Common myeloid progenitor, CD34-positive (primary cell): ENCODE measurements around the gene SLIT3.

Experiments
- CTCF ChIA-PET: fragments of 350-600 bp; sonication (Branson Sonifier 250); formaldehyde crosslinking; loops from one replicate; lab custom pipeline; 2021; ENCODE audit warnings: antibody characterized with exemption; lab: Charles Lee
- POLR2A ChIA-PET: fragments of 350-600 bp; sonication (Branson Sonifier 250); formaldehyde crosslinking; loops from one replicate; lab custom pipeline; 2021; ENCODE audit warnings: antibody characterized with exemption; lab: Charles Lee
- DNase-seq, 3 donors: peaks; one replicate each; pipeline versions ENCODE4 v3.0.0 to v3.0.0-alpha.2; 2013
- H3K27ac ChIP-seq, 2 experiments: 1 replicate in 1 of 2; 2 replicates in 1 of 2; pipeline ENCODE4 v1.7.0; 2013; ENCODE audit warnings: inconsistent platforms in 2 of 2, low read length in 2 of 2, mild to moderate bottlenecking in 2 of 2, low read depth in 1 of 2, moderate library complexity in 1 of 2; ENCODE audit not compliant: severe bottlenecking in 2 of 2, insufficient read depth in 1 of 2, poor library complexity in 1 of 2
- H3K27me3 ChIP-seq, 5 experiments: replicated peaks in 2 of 5; 1 replicate in 3 of 5; 2 replicates in 2 of 5; pipeline versions ENCODE4 v1.6.1 to v1.7.0; 2013; ENCODE audit warnings: low read length in 4 of 5, mild to moderate bottlenecking in 2 of 5, moderate library complexity in 2 of 5, inconsistent platforms in 1 of 5; ENCODE audit not compliant: insufficient read depth in 5 of 5, control insufficient read depth in 4 of 5
- H3K36me3 ChIP-seq, 4 experiments: 1 replicate in 2 of 4; 2 replicates in 2 of 4; pipeline versions ENCODE4 v1.6.1 to v1.7.0; 2013; ENCODE audit warnings: low read length in 3 of 4, control low read depth in 1 of 4, mild to moderate bottlenecking in 1 of 4; ENCODE audit not compliant: control insufficient read depth in 4 of 4, insufficient read depth in 4 of 4
- H3K4me1 ChIP-seq, 4 experiments: 1 replicate in 3 of 4; 2 replicates in 1 of 4; pipeline versions ENCODE4 v1.6.1 to v1.7.1; 2013; ENCODE audit warnings: low read length in 3 of 4, mild to moderate bottlenecking in 3 of 4, control low read depth in 1 of 4, inconsistent platforms in 1 of 4, moderate library complexity in 1 of 4; ENCODE audit not compliant: control insufficient read depth in 4 of 4, insufficient read depth in 4 of 4; ENCODE audit errors: control extremely low read depth in 1 of 4
- H3K4me3 ChIP-seq, 7 experiments: 1 replicate in 4 of 7; 2 replicates in 3 of 7; pipeline versions ENCODE4 v1.5.1 to v1.7.0; 2013; ENCODE audit warnings: mild to moderate bottlenecking in 7 of 7, low read length in 6 of 7, moderate library complexity in 6 of 7, inconsistent platforms in 2 of 7, low read depth in 2 of 7, control low read depth in 1 of 7; ENCODE audit not compliant: insufficient read depth in 4 of 7, control insufficient read depth in 1 of 7; ENCODE audit errors: extremely low read depth in 1 of 7
- H3K9me3 ChIP-seq, 5 experiments: 1 replicate in 4 of 5; 2 replicates in 1 of 5; pipeline versions ENCODE4 v1.6.1 to v1.7.1; 2013; ENCODE audit warnings: low read length in 4 of 5, mild to moderate bottlenecking in 2 of 5, inconsistent platforms in 1 of 5, low read depth in 1 of 5, moderate library complexity in 1 of 5; ENCODE audit not compliant: control insufficient read depth in 4 of 5, insufficient read depth in 2 of 5; ENCODE audit errors: control extremely low read depth in 1 of 5
- WGBS: methylation state at CpG from one replicate; pipeline ENCODE4 v1.1.5; 2013; ENCODE audit not compliant: insufficient coverage; 5-methylcytosine and 5-hydroxymethylcytosine counted together

Gene SLIT3

GRCh38 chr5:169079697-169080096 lies 221.2 kb downstream of the SLIT3 start:
- 92% methylated on average over 2 of the region's 2 CpGs for WGBS
- H3K36me3 ChIP-seq: no peaks in the 10 kb centered on the region
- CTCF ChIA-PET: no interaction called here

DNA sequence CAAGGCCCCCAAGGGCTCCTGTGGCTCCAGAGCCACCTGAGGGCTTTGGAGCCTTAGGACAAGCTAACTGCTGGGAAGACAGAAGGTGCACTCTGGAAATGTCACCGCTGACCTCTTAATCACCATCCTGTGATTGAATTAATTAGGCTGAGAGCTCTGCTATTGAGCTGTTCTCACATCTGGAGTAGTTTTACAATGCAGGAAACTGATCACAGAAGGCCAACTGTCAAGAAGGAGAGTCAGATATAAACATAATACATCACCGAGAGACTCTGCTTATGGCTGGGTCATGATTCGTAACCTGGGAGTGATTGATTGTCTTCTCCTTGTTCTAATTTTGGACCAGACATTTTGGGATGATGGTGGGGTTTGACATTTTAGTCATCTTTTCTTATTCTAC lies 226.1 kb downstream of the SLIT3 start:
- Histone ChIP-seq H3K4me3 (no peak overlapping the region), H3K27me3 (peaks cover 0 to 2% (median 0%) of the 10 kb centered on the region in 5 experiments), H3K27ac (no peak overlapping the region), H3K4me1 (no peaks in the 10 kb centered on the region), H3K9me3 (peaks cover 0 to 10% (median 0%) of the 10 kb centered on the region in 5 experiments), H3K36me3 (no peaks in the 10 kb centered on the region)
- 100% methylated on average over 1 of the region's 3 CpGs for WGBS
- ChIA-PET POLR2A (no interaction called here), CTCF (no interaction called here)
- no peak for DNase-seq

More at GRCh38 chr5:169079697-169080096, 221.2 kb downstream of the SLIT3 start:
- POLR2A ChIA-PET: no interaction called here
- H3K4me1 ChIP-seq: no peaks in the 10 kb centered on the region
- DNase-seq: no peak
- no peaks in the 10 kb centered on the region for H3K9me3 ChIP-seq
- no peak overlapping the region for H3K4me3 ChIP-seq
- no peaks in the 10 kb centered on the region for H3K27me3 ChIP-seq
- H3K27ac ChIP-seq: no peak overlapping the region

DNA sequence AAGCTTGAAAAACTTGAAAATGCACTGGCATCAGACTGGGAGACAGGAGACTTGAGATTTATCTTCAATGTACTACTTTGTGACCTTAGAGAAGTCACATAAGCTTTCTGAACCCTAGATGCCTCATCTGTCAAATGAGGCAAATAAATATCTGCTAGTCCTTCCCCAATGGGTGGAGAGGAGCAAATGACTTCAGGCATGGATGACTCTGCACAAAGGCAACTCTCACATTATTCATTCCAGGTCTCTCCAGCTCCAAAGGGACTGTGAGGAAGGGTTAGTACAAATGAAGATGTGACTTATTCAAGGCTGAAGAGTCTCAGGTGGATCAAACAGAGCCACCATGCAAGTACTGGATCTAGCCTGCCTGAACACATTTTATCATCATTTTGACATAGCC lies 228.7 kb downstream of the SLIT3 start:
- no peak overlapping the region for H3K27ac ChIP-seq
- no peaks in the 10 kb centered on the region for H3K4me1 ChIP-seq
- DNase-seq: no peak
- ChIA-PET POLR2A (no interaction called here), CTCF (no interaction called here)
- H3K4me3 ChIP-seq: no peak overlapping the region
- H3K27me3 ChIP-seq: peaks cover 0 to 5% (median 2%) of the 10 kb centered on the region in 5 experiments
- no peaks in the 10 kb centered on the region for H3K36me3 ChIP-seq
- H3K9me3 ChIP-seq: peaks cover 0 to 10% (median 0%) of the 10 kb centered on the region in 5 experiments

GRCh38 chr5:169070413-169070812 lies 230.5 kb downstream of the SLIT3 start:
- H3K9me3 ChIP-seq: peaks cover 0 to 10% (median 0%) of the 10 kb centered on the region in 5 experiments
- ChIA-PET CTCF (no interaction called here), POLR2A (interaction anchor here (0.6 kb wide), 1 partner anchor 18 kb away, joined by 3 read pairs; no protein-coding TSS in a partner anchor)
- no peak overlapping the region for H3K27ac ChIP-seq
- no peak for DNase-seq
- WGBS: 84% methylated on average over 4 of the region's 4 CpGs
- no peak overlapping the region for H3K4me3 ChIP-seq
- H3K36me3 ChIP-seq: no peaks in the 10 kb centered on the region
- no peaks in the 10 kb centered on the region for H3K4me1 ChIP-seq
- peaks cover 0 to 7% (median 5%) of the 10 kb centered on the region in 5 experiments for H3K27me3 ChIP-seq

DNA sequence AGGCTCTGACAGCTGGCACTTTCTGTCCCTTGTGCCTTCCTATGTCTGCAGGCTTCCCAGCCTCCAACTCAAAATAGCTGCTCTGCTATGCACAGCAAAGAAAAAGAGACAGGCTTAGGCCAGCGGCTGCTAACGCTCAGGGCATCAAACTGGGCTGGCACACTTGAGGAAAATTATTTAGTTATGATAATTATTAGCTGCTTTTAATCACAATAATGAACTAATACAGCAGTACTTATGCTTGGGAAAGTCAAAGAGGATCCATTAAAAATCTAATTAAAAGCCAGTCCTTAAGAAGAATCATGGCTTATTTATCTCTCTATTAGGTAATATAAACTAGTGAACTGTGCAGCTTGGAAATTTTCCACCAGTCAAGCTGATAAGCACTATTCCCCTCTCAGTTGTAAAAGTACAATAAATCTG lies 233.2 kb downstream of the SLIT3 start:
- Histone ChIP-seq H3K27me3 (peaks cover 2 to 27% (median 8%) of the 10 kb centered on the region in 5 experiments), H3K27ac (no peak overlapping the region), H3K9me3 (peaks cover 0 to 1% (median 0%) of the 10 kb centered on the region in 5 experiments), H3K4me3 (no peak overlapping the region), H3K36me3 (no peaks in the 10 kb centered on the region), H3K4me1 (no peaks in the 10 kb centered on the region)
- no CpG with 5 or more reads among the region's 2 CpGs for WGBS
- DNase-seq: no peak
- ChIA-PET CTCF (no interaction called here), POLR2A (no interaction called here)

DNA sequence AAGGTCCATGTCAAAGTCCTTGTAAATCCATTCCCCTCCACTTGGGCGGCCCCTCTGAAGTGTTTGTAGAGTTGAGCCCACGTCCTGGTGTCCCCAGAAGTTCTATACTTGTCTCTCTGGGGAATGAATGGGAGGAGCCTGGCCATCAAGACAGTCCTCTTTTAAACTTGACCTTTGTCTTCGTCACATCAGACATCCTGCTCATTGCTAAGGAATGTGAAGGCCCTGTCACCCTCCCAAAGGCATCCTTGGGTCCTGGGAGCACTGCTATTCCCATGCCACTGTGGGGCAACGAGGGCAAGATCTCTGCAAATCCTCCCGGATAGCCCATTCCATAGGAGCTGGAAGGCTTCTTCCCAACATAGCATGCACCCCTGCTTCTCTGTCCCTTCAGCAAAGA lies 235.5 kb downstream of the SLIT3 start:
- Histone ChIP-seq H3K4me1 (no peaks in the 10 kb centered on the region), H3K27me3 (peaks cover 0 to 30% (median 12%) of the 10 kb centered on the region in 5 experiments), H3K9me3 (peaks cover 0 to 1% (median 0%) of the 10 kb centered on the region in 5 experiments), H3K4me3 (no peak overlapping the region), H3K36me3 (no peaks in the 10 kb centered on the region), H3K27ac (no peak overlapping the region)
- DNase-seq: no peak
- POLR2A ChIA-PET: no interaction called here
- CTCF ChIA-PET: no interaction called here
- 96% methylated on average over 4 of the region's 5 CpGs for WGBS

DNA sequence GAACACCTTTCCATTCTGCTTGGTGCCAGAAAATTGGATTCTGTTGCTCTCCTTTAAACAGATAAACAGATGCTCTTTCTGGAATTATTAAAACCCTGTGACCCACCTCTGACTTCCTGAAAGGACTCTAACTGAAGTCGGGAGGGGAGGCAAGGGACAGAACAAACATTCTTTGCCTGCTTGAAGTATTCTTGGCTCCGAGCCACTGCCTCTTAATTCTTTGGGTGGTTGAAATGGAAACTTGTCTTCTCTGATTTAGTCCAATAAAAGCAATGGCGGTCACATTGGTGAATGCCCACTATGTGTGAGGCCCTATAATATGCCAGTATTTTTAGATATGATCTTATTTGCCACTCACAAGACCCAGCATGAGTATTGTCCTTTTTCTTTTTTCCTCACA lies 236.8 kb downstream of the SLIT3 start:
- Histone ChIP-seq H3K4me3 (no peak overlapping the region), H3K4me1 (no peaks in the 10 kb centered on the region), H3K9me3 (peaks cover 0 to 1% (median 0%) of the 10 kb centered on the region in 5 experiments), H3K27me3 (peaks cover 0 to 30% (median 12%) of the 10 kb centered on the region in 5 experiments), H3K36me3 (no peaks in the 10 kb centered on the region), H3K27ac (no peak overlapping the region)
- 17% methylated on average over 1 of the region's 3 CpGs for WGBS
- ChIA-PET CTCF (interaction anchor here (0.6 kb wide), 1 partner anchor 303 kb away, joined by 3 read pairs; no protein-coding TSS in a partner anchor), POLR2A (no interaction called here)
- no peak for DNase-seq
